Neural cell (in vitro differentiated cells): ENCODE data around the gene DCDC2. TPM values are rescaled to one million over a fixed set of nuclear protein-coding genes. Genes with fewer than 3 reads are reported as not detected.
"Not testable (repeated sequence)": the region's sequence is repeated elsewhere in the genome, so short reads cannot be mapped to it uniquely, and the experiment has no call there.

Experiments used
- H2AFZ ChIP-seq: fragments of 200-600, 300-800 bp; sonication (generic), shearing (Covaris generic); 2 replicates; pipeline ENCODE4 v1.6.0; 2014; ENCODE audit warnings: low read depth, mild to moderate bottlenecking, antibody characterized with exemption, low read length, moderate library complexity
- H3F3A ChIP-seq: fragments of 200-600 bp; shearing (Covaris generic); 2 replicates; pipeline ENCODE4 v1.6.1; 2016; ENCODE audit warnings: mild to moderate bottlenecking, moderate library complexity, mixed read lengths, antibody characterized with exemption, low read length; ENCODE audit not compliant: insufficient read depth, poor library complexity, severe bottlenecking
- H3K27ac ChIP-seq: fragments of 200-600, 300-800 bp; sonication (generic), shearing (Covaris generic); 2 replicates; pipeline ENCODE4 v1.5.1; 2014; ENCODE audit warnings: mild to moderate bottlenecking, low read length, moderate library complexity
- H3K27me3 ChIP-seq: fragments of 300-800, 200-600 bp; sonication (generic), shearing (Covaris generic); 2 replicates; pipeline ENCODE4 v1.6.0; 2014; ENCODE audit warnings: mild to moderate bottlenecking, low read depth, low read length, moderate library complexity; ENCODE audit not compliant: insufficient read depth
- H3K36me3 ChIP-seq: fragments of 300-800, 200-600 bp; sonication (generic), shearing (Covaris generic); 2 replicates; pipeline ENCODE4 v1.5.1; 2014; ENCODE audit warnings: mild to moderate bottlenecking, antibody characterized with exemption, low read length, moderate library complexity; ENCODE audit not compliant: insufficient read depth
- H3K4me2 ChIP-seq: fragments of 300-800, 200-600 bp; sonication (generic), shearing (Covaris generic); 2 replicates; pipeline ENCODE4 v1.6.0; 2014; ENCODE audit warnings: mild to moderate bottlenecking, low read length
- H3K4me3 ChIP-seq: fragments of 300-800, 200-600 bp; sonication (generic), shearing (Covaris generic); 2 replicates; pipeline ENCODE4 v1.5.1; 2014; ENCODE audit warnings: mild to moderate bottlenecking, low read length, moderate library complexity
- H3K79me2 ChIP-seq: fragments of 200-600 bp; shearing (Covaris generic); replicated peaks from 2 replicates; pipeline ENCODE4 v1.6.0; 2014; ENCODE audit warnings: mild to moderate bottlenecking, low read length, moderate library complexity; ENCODE audit not compliant: insufficient read depth
- H3K9ac ChIP-seq: fragments of 300-800, 200-600 bp; sonication (generic), shearing (Covaris generic); 2 replicates; pipeline ENCODE4 v1.6.1; 2016; ENCODE audit warnings: mild to moderate bottlenecking, low read length, mixed read lengths
- H3K9me2 ChIP-seq: fragments of 200-600 bp; shearing (Covaris generic); 2 replicates; pipeline ENCODE4 v1.6.1; 2016; ENCODE audit warnings: mild to moderate bottlenecking, low read length, mixed read lengths; ENCODE audit not compliant: insufficient read depth
- H3K9me3 ChIP-seq: fragments of 200-600, 300-800 bp; sonication (generic), shearing (Covaris generic); 2 replicates; pipeline ENCODE4 v1.6.1; 2016; ENCODE audit warnings: mild to moderate bottlenecking, mixed run types, low read length, moderate library complexity, mixed read lengths
- H4K20me1 ChIP-seq: fragments of 200-600 bp; shearing (Covaris generic); 2 replicates; pipeline ENCODE4 v1.6.1; 2016; ENCODE audit warnings: mild to moderate bottlenecking, mixed run types; ENCODE audit not compliant: insufficient read depth
- CTCF ChIP-seq: fragments of 450-650 bp; IDR thresholded peaks from 2 replicates; pipeline ENCODE4 v1.5.1; 2014; ENCODE audit warnings: antibody characterized with exemption, mild to moderate bottlenecking, moderate library complexity; ENCODE audit not compliant: poor library complexity, severe bottlenecking
- EP300 ChIP-seq: fragments of 450-650 bp; conservative IDR thresholded peaks from 2 replicates; pipeline ENCODE4 v1.6.1; 2014; ENCODE audit warnings: antibody characterized with exemption, mild to moderate bottlenecking, moderate library complexity; ENCODE audit not compliant: poor library complexity, severe bottlenecking
- EZH2 ChIP-seq: fragments of 200-600, 300-800 bp; shearing (Covaris generic), sonication (generic); IDR thresholded peaks from 2 replicates; pipeline ENCODE4 v1.6.1; 2014; ENCODE audit warnings: antibody characterized with exemption, low read length, borderline replicate concordance, mild to moderate bottlenecking; ENCODE audit not compliant: insufficient read depth, poor library complexity, severe bottlenecking
- MXI1 ChIP-seq: fragments of 450-650 bp; conservative IDR thresholded peaks from 2 replicates; pipeline ENCODE4 v1.6.1; 2014; ENCODE audit warnings: antibody characterized with exemption, mild to moderate bottlenecking; ENCODE audit not compliant: poor library complexity, severe bottlenecking
- RAD21 ChIP-seq: fragments of 450-650 bp; conservative IDR thresholded peaks from 2 replicates; pipeline ENCODE4 v1.6.1; 2014; ENCODE audit warnings: antibody characterized with exemption, mild to moderate bottlenecking, moderate library complexity
- REST ChIP-seq: IDR thresholded peaks from 2 replicates; pipeline ENCODE4 v1.6.1; 2012; ENCODE audit warnings: borderline replicate concordance
- SMC3 ChIP-seq: fragments of 450-650 bp; conservative IDR thresholded peaks from 2 replicates; pipeline ENCODE4 v1.6.1; 2014; ENCODE audit warnings: antibody characterized with exemption, mild to moderate bottlenecking, moderate library complexity; ENCODE audit not compliant: poor library complexity
- TAF1 ChIP-seq: IDR thresholded peaks from 2 replicates; pipeline ENCODE4 v1.6.1; 2012; ENCODE audit warnings: low read depth
- polyA plus RNA-seq: library from polyadenylated mRNA; depleted of rRNA; stranded (reverse); fragments of >200 nt; gene quantifications from 2 replicates; pipeline ENCODE4 v1.2.3, GENCODE V29; 2014

The DCDC2 gene
- polyA plus RNA-seq, 1 donor from 2014 or later, result 0.57 TPM

GRCh38 chr6:24401458-24401857, 43.6 kb upstream of the DCDC2 start:
- Histone ChIP-seq H3F3A (no peaks in the 10 kb centered on the region), H2AFZ (no peak overlapping the region), H3K4me3 (no peak overlapping the region), H3K9me3 (no peaks in the 10 kb centered on the region), H3K27me3 (no peaks in the 10 kb centered on the region), H3K4me2 (no peak overlapping the region), H3K9me2 (no peaks in the 10 kb centered on the region), H3K9ac (no peak overlapping the region), H4K20me1 (no peaks in the 10 kb centered on the region), H3K27ac (no peak overlapping the region), H3K79me2 (peaks cover 22% of the 10 kb centered on the region), H3K36me3 (peaks cover 5% of the 10 kb centered on the region)
- TF ChIP-seq EP300, result no peak
- no peak for TF ChIP-seq REST
- no peak for TF ChIP-seq TAF1
- no peak for TF ChIP-seq MXI1
- no peak for TF ChIP-seq EZH2
- TF ChIP-seq SMC3, result no peak
- TF ChIP-seq CTCF, result no peak
- no peak for TF ChIP-seq RAD21

GRCh38 chr6:24400045-24401039, 42.5 kb upstream of the DCDC2 start:
- H3K9me2 ChIP-seq, H3K4me2 ChIP-seq, H3K4me3 ChIP-seq, H3K36me3 ChIP-seq, H2AFZ ChIP-seq, H3K27me3 ChIP-seq, H3K9ac ChIP-seq, H3F3A ChIP-seq, H3K27ac ChIP-seq, H3K9me3 ChIP-seq, H4K20me1 ChIP-seq: not testable (repeated sequence)
- H3K79me2 ChIP-seq, result peaks cover 20% of the 10 kb centered on the region
